Small intestine (tissue), 7 donors: ENCODE measurements around the gene NDUFS1. TPM values are rescaled to one million over a fixed set of nuclear protein-coding genes. Genes with fewer than 3 reads are reported as not detected.

Experiments
- DNase-seq, 2 donors: peaks; one replicate each; pipeline versions ENCODE4 v3.0.0 to v3.0.0-alpha.2; 2013
- FAIRE-seq: peaks from 2 replicates; lab custom pipeline; 2012; peaks lifted over from hg19 to GRCh38; lab: Jason Lieb, UNC
- H3K27ac ChIP-seq, 3 donors: one replicate each; pipeline ENCODE4 v1.5.1; 2013; ENCODE audit warnings: low read length in 2 of 3, mild to moderate bottlenecking in 2 of 3, control low read depth in 1 of 3, inconsistent platforms in 1 of 3, low read depth in 1 of 3, moderate library complexity in 1 of 3
- H3K27me3 ChIP-seq, 3 donors: one replicate each; pipeline ENCODE4 v1.6.1; 2013; ENCODE audit warnings: low read length in 3 of 3, inconsistent platforms in 1 of 3; ENCODE audit not compliant: control insufficient read depth in 3 of 3, insufficient read depth in 3 of 3
- H3K36me3 ChIP-seq, 3 donors: one replicate each; pipeline ENCODE4 v1.6.1; 2013; ENCODE audit warnings: low read length in 3 of 3, inconsistent platforms in 1 of 3, low read depth in 1 of 3, mild to moderate bottlenecking in 1 of 3, moderate library complexity in 1 of 3; ENCODE audit not compliant: control insufficient read depth in 3 of 3, insufficient read depth in 2 of 3
- H3K4me1 ChIP-seq, 3 donors: one replicate each; pipeline ENCODE4 v1.6.1; 2013; ENCODE audit warnings: low read length in 2 of 3, inconsistent platforms in 1 of 3, low read depth in 1 of 3, mild to moderate bottlenecking in 1 of 3, moderate library complexity in 1 of 3; ENCODE audit not compliant: control insufficient read depth in 3 of 3, insufficient read depth in 2 of 3
- H3K4me3 ChIP-seq, 3 donors: one replicate each; pipeline ENCODE4 v1.5.1; 2013; ENCODE audit warnings: low read length in 3 of 3, control low read depth in 1 of 3, inconsistent platforms in 1 of 3, low read depth in 1 of 3, mild to moderate bottlenecking in 1 of 3, moderate library complexity in 1 of 3
- H3K9me3 ChIP-seq, 2 donors: one replicate each; pipeline ENCODE4 v1.6.1; 2013; ENCODE audit warnings: low read depth in 1 of 2, low read length in 1 of 2; ENCODE audit not compliant: control insufficient read depth in 2 of 2, insufficient read depth in 1 of 2
- WGBS, 3 donors: extraction: QIAGEN DNeasy Blood & Tissue Kit; methylation state at CpG; one replicate each; pipeline ENCODE4 v1.1.7; 2013; 5-methylcytosine and 5-hydroxymethylcytosine counted together
- polyA plus RNA-seq, 4 donors: library from polyadenylated mRNA; stranded (reverse) in 3 of 4; unstranded in 1 of 4; fragments of 200-250 nt in 3 of 4; fragments of 120-200 nt in 1 of 4; gene quantifications; one replicate each; pipeline versions ENCODE4 v1.2.1 to v1.2.3, GENCODE V29; 2013
- donor health status: healthy with polysubstance abuse.
- donor health status: control.
- donor health status: control.
- donor health status: Bipolar disorder and iron deficiency.
- donor health status: healthy.

NDUFS1 gene
- polyA plus RNA-seq, 4 donors = 33.5 to 60.5 (median 50.8) TPM

GRCh38 chr2:206088248-206088647 is 71.0 kb downstream of the NDUFS1 start:
- FAIRE-seq (no peak), DNase-seq (no peak)
- no peaks in the 10 kb centered on the region for H3K27me3 ChIP-seq
- H3K36me3 ChIP-seq = peaks cover 0 to 11% (median 0%) of the 10 kb centered on the region in 3 donors
- no peaks in the 10 kb centered on the region for H3K9me3 ChIP-seq
- peaks cover 0 to 4% (median 2%) of the 10 kb centered on the region in 3 donors for H3K4me1 ChIP-seq
- no peak overlapping the region for H3K27ac ChIP-seq
- no peak overlapping the region for H3K4me3 ChIP-seq

GRCh38 chr2:206086716-206087350 is 72.4 kb downstream of the NDUFS1 start:
- peaks cover 0 to 11% (median 0%) of the 10 kb centered on the region in 3 donors for H3K36me3 ChIP-seq
- FAIRE-seq (no peak), DNase-seq (peak; percentile 39 to 57)
- WGBS, 3 donors = 0 to 3% (median 1%) methylated on average over 4 of the region's 4 CpGs
- H3K27me3 ChIP-seq = no peaks in the 10 kb centered on the region
- H3K27ac ChIP-seq = peak overlapping the region; percentile 62 to 96 (median 74)
- peaks cover 2 to 5% (median 4%) of the 10 kb centered on the region in 3 donors for H3K4me1 ChIP-seq
- H3K4me3 ChIP-seq = peak overlapping the region in 2 of 3 donors; percentile 49 to 91
- no peaks in the 10 kb centered on the region for H3K9me3 ChIP-seq

- 0% methylated on average over 21 to 39 of the region's 39 CpGs for WGBS, 3 donors
Observed at GRCh38 chr2:206085742-206086445, 73.3 kb downstream of the NDUFS1 start, which contains the start of gene INO80D. Gene INO80D, minus strand, starts transcription at chr2:206086174. Its CDS starts 23,158 bp downstream, at chr2:206063016.

GRCh38 chr2:206084870-206085741 is 74.1 kb downstream of the NDUFS1 start:
- Histone ChIP-seq H3K4me3 (peak overlapping the region; percentile 91 to 99 (median 92)), H3K9me3 (no peaks in the 10 kb centered on the region), H3K4me1 (peaks cover 2 to 5% (median 4%) of the 10 kb centered on the region in 3 donors), H3K36me3 (peaks cover 0 to 6% (median 0%) of the 10 kb centered on the region in 3 donors), H3K27me3 (no peaks in the 10 kb centered on the region), H3K27ac (peak overlapping the region; percentile 96 to 100 (median 98))
- FAIRE-seq = no peak
- DNase-seq = peak; percentile 37 to 80
- WGBS, 3 donors = 1% methylated on average over 47 to 88 of the region's 88 CpGs

More at GRCh38 chr2:206085742-206086445, 73.3 kb downstream of the NDUFS1 start, which contains the start of gene INO80D:
- H3K27me3 ChIP-seq = no peaks in the 10 kb centered on the region
- peaks cover 0 to 11% (median 0%) of the 10 kb centered on the region in 3 donors for H3K36me3 ChIP-seq
- DNase-seq (peak; percentile 87 to 92), FAIRE-seq (no peak)
- H3K9me3 ChIP-seq = no peaks in the 10 kb centered on the region
- peak within 1 kb of the TSS; percentile 96 to 100 (median 98) for H3K27ac ChIP-seq
- H3K4me3 ChIP-seq = peak within 1 kb of the TSS; percentile 91 to 99 (median 92)
- H3K4me1 ChIP-seq = peaks cover 2 to 5% (median 4%) of the 10 kb centered on the region in 3 donors

GRCh38 chr2:206084439-206084869 is 74.8 kb downstream of the NDUFS1 start:
- H3K9me3 ChIP-seq = no peaks in the 10 kb centered on the region
- H3K27me3 ChIP-seq = no peaks in the 10 kb centered on the region
- peaks cover 4 to 6% (median 4%) of the 10 kb centered on the region in 3 donors for H3K4me1 ChIP-seq
- H3K36me3 ChIP-seq = peaks cover 0 to 2% (median 0%) of the 10 kb centered on the region in 3 donors
- peak; percentile 67 to 77 for DNase-seq
- H3K4me3 ChIP-seq = peak overlapping the region; percentile 81 to 99 (median 92)
- peak overlapping the region; percentile 93 to 100 (median 98) for H3K27ac ChIP-seq
- FAIRE-seq = no peak
- WGBS, 3 donors = 0 to 1% (median 0%) methylated on average over 10 of the region's 10 CpGs

GRCh38 chr2:206083602-206084438 is 75.4 kb downstream of the NDUFS1 start:
- Histone ChIP-seq H3K4me1 (peaks cover 4 to 8% (median 4%) of the 10 kb centered on the region in 3 donors), H3K4me3 (peak overlapping the region; percentile 81 to 99 (median 92)), H3K27ac (peak overlapping the region; percentile 93 to 100 (median 98)), H3K9me3 (no peaks in the 10 kb centered on the region), H3K36me3 (no peaks in the 10 kb centered on the region), H3K27me3 (no peaks in the 10 kb centered on the region)
- DNase-seq (peak; percentile 75 to 82), FAIRE-seq (no peak)
- WGBS, 3 donors = 1 to 11% (median 3%) methylated on average over 14 of the region's 14 CpGs

- WGBS, 3 donors = 93 to 99% (median 94%) methylated on average over 4 of the region's 4 CpGs
- peaks cover 0 to 5% (median 0%) of the 10 kb centered on the region in 3 donors for H3K36me3 ChIP-seq
- no peak overlapping the region for H3K4me3 ChIP-seq
- no peaks in the 10 kb centered on the region for H3K9me3 ChIP-seq
- no peak for FAIRE-seq
- no peaks in the 10 kb centered on the region for H3K27me3 ChIP-seq
- H3K4me1 ChIP-seq = peaks cover 3 to 8% (median 4%) of the 10 kb centered on the region in 3 donors
- no peak for DNase-seq
- H3K27ac ChIP-seq = no peak overlapping the region
Observed at GRCh38 chr2:206082298-206082843, 76.9 kb downstream of the NDUFS1 start.
